IMR-90 (cell line): ENCODE data around the gene GRID1. TPM values are rescaled to one million over a fixed set of nuclear protein-coding genes. Genes with fewer than 3 reads are reported as not detected.

Experiments used
- ATAC-seq: fragments of 200-7000 bp; cut with Tn5 transposase; 2 replicates; pipeline ENCODE4 v1.9.1; 2020; ENCODE audit warnings: low read depth, mild to moderate bottlenecking, moderate library complexity
- BruUV-seq: library from RNA; stranded (reverse); fragments of 400-500 nt; replicated peaks from 2 replicates; lab custom pipeline; 2021; lab: Mats Ljungman, UMichigan
- CTCF ChIA-PET: fragments of 300-600 bp; formaldehyde crosslinking; extraction: SDS; loops from one replicate; lab custom pipeline; 2021; ENCODE audit warnings: antibody characterized with exemption; lab: Yijun Ruan, JAX
- POLR2A ChIA-PET: fragments of 300-600 bp; sonication (Branson Sonifier 250); formaldehyde crosslinking; loops from one replicate; lab custom pipeline; 2022; ENCODE audit warnings: antibody characterized with exemption; ENCODE audit not compliant: unreplicated experiment; lab: Charles Lee
- DNase-seq: peaks from one replicate; pipeline ENCODE4 v3.0.0; 2013
- H2AFZ ChIP-seq: replicated peaks from 2 replicates; pipeline ENCODE3; 2013; ENCODE audit warnings: low read length, mild to moderate bottlenecking; ENCODE audit not compliant: poor library complexity
- H2AK5ac ChIP-seq: 2 replicates; pipeline ENCODE4 v1.6.1; 2013; ENCODE audit warnings: low read depth, low read length, inconsistent platforms
- H2AK9ac ChIP-seq: replicated peaks from 2 replicates; pipeline ENCODE3; 2013; ENCODE audit warnings: mild to moderate bottlenecking, low read depth, low read length, moderate library complexity; ENCODE audit not compliant: poor library complexity
- H2BK120ac ChIP-seq: 2 replicates; pipeline ENCODE4 v1.6.1; 2013; ENCODE audit warnings: low read depth, low read length, inconsistent platforms
- H2BK15ac ChIP-seq: 3 replicates; pipeline ENCODE4 v1.6.1; 2013; ENCODE audit warnings: low read depth, low read length, inconsistent platforms
- H2BK20ac ChIP-seq: 2 replicates; pipeline ENCODE4 v1.6.1; 2013; ENCODE audit warnings: low read depth, mild to moderate bottlenecking, inconsistent platforms, low read length, moderate library complexity
- H2BK5ac ChIP-seq: 2 replicates; pipeline ENCODE4 v1.6.1; 2013; ENCODE audit warnings: mild to moderate bottlenecking, low read depth, low read length, inconsistent platforms; ENCODE audit not compliant: poor library complexity, severe bottlenecking
- H3K14ac ChIP-seq: replicated peaks from 2 replicates; pipeline ENCODE4 v1.6.1; 2013; ENCODE audit warnings: low read depth, low read length, inconsistent platforms
- H3K18ac ChIP-seq: 2 replicates; pipeline ENCODE4 v1.6.1; 2013; ENCODE audit warnings: low read depth, low read length, control low read depth
- H3K23ac ChIP-seq: 2 replicates; pipeline ENCODE4 v1.6.1; 2013; ENCODE audit warnings: low read depth, low read length, inconsistent platforms
- H3K27ac ChIP-seq: 2 replicates; pipeline ENCODE4 v1.5.1; 2013; ENCODE audit warnings: mild to moderate bottlenecking, control low read depth, low read length; ENCODE audit not compliant: insufficient read depth
- H3K27me3 ChIP-seq: 2 replicates; pipeline ENCODE4 v1.6.1; 2013; ENCODE audit warnings: low read length; ENCODE audit not compliant: control insufficient read depth, insufficient read depth
- H3K36me3 ChIP-seq: 2 replicates; pipeline ENCODE4 v1.6.1; 2013; ENCODE audit warnings: low read length, mixed read lengths; ENCODE audit not compliant: control insufficient read depth, insufficient read depth
- H3K4ac ChIP-seq: 2 replicates; pipeline ENCODE4 v1.6.1; 2013; ENCODE audit warnings: low read depth, low read length, inconsistent platforms
- H3K4me1 ChIP-seq: 2 replicates; pipeline ENCODE4 v1.6.1; 2013; ENCODE audit warnings: low read length, mixed read lengths; ENCODE audit not compliant: control insufficient read depth, insufficient read depth
- H3K4me2 ChIP-seq: 2 replicates; pipeline ENCODE4 v1.6.1; 2013; ENCODE audit warnings: low read depth, mild to moderate bottlenecking, control low read depth, low read length, moderate library complexity
- H3K4me3 ChIP-seq: 2 replicates; pipeline ENCODE4 v1.5.1; 2013; ENCODE audit warnings: low read depth, mild to moderate bottlenecking, control low read depth, low read length, moderate library complexity; ENCODE audit not compliant: insufficient read depth
- H3K56ac ChIP-seq: 2 replicates; pipeline ENCODE4 v1.6.1; 2013; ENCODE audit warnings: low read length, inconsistent platforms; ENCODE audit not compliant: insufficient read depth; ENCODE audit errors: extremely low read depth
- H3K79me1 ChIP-seq, 2 experiments: 2 replicates each; pipeline ENCODE4 v1.6.1; 2013; ENCODE audit warnings: low read length in 2 of 2, inconsistent platforms in 1 of 2, low read depth in 1 of 2
- H3K9ac ChIP-seq: 2 replicates; pipeline ENCODE4 v1.6.1; 2013; ENCODE audit warnings: low read depth, low read length, control low read depth
- H3K9me1 ChIP-seq: 2 replicates; pipeline ENCODE4 v1.6.1; 2013; ENCODE audit warnings: low read length, inconsistent platforms; ENCODE audit not compliant: insufficient read depth
- H3K9me3 ChIP-seq: 2 replicates; pipeline ENCODE4 v1.6.1; 2013; ENCODE audit warnings: low read length; ENCODE audit not compliant: control insufficient read depth, insufficient read depth
- H4K20me1 ChIP-seq: 2 replicates; pipeline ENCODE4 v1.6.1; 2013; ENCODE audit warnings: low read length, inconsistent platforms; ENCODE audit not compliant: insufficient read depth
- H4K5ac ChIP-seq: 2 replicates; pipeline ENCODE4 v1.6.1; 2013; ENCODE audit warnings: mild to moderate bottlenecking, low read depth, low read length, control low read depth
- H4K8ac ChIP-seq, 2 experiments: 2 replicates each; pipeline ENCODE4 v1.6.1; 2013; ENCODE audit warnings: low read depth in 2 of 2, low read length in 2 of 2, control low read depth in 1 of 2, inconsistent platforms in 1 of 2
- H4K91ac ChIP-seq: 2 replicates; pipeline ENCODE4 v1.6.1; 2013; ENCODE audit warnings: low read depth, low read length, inconsistent platforms; ENCODE audit not compliant: insufficient read depth
- FOS ChIP-seq: fragments of 150-350 bp; IDR thresholded peaks from 2 replicates; pipeline ENCODE4 v1.6.1; 2016; ENCODE audit warnings: low read depth, low read length
- MAFK ChIP-seq: IDR thresholded peaks from 2 replicates; pipeline ENCODE4 v1.6.1; 2012; ENCODE audit warnings: low read depth, low read length, improper control_type of control experiment
- MAZ ChIP-seq: IDR thresholded peaks from 2 replicates; pipeline ENCODE4 v1.6.1; 2012; ENCODE audit warnings: low read depth, mild to moderate bottlenecking, low read length, improper control_type of control experiment, moderate library complexity, borderline replicate concordance
- NFE2L2 ChIP-seq: fragments of 150-350 bp; IDR thresholded peaks from 2 replicates; pipeline ENCODE4 v1.6.1; 2016; ENCODE audit warnings: low read depth, mild to moderate bottlenecking, low read length
- POLR2A ChIP-seq: IDR thresholded peaks from 2 replicates; pipeline ENCODE4 v1.6.1; 2012; ENCODE audit warnings: mild to moderate bottlenecking, low read depth, low read length
- RAD21 ChIP-seq: IDR thresholded peaks from 2 replicates; pipeline ENCODE4 v1.6.1; 2012; ENCODE audit warnings: low read length, improper control_type of control experiment
- RCOR1 ChIP-seq: IDR thresholded peaks from 2 replicates; pipeline ENCODE4 v1.6.1; 2012; ENCODE audit warnings: mild to moderate bottlenecking, low read length, improper control_type of control experiment; ENCODE audit not compliant: insufficient replicate concordance
- RFX5 ChIP-seq: IDR thresholded peaks from 2 replicates; pipeline ENCODE4 v1.8.0; 2012; ENCODE audit warnings: low read depth, mild to moderate bottlenecking, low read length, moderate library complexity
- SMC3 ChIP-seq: fragments of 150-350 bp; IDR thresholded peaks from 2 replicates; pipeline ENCODE4 v1.6.1; 2016; ENCODE audit warnings: low read depth, mild to moderate bottlenecking, antibody characterized with exemption, low read length, moderate library complexity
- WGBS, 2 experiments: methylation state at CpG; one replicate each; pipeline versions ENCODE4 v1.1.5 to v1.1.7; 2013; ENCODE audit warnings: missing lambda C conversion rate in 2 of 2; ENCODE audit not compliant: insufficient read length in 1 of 2; ENCODE audit errors: extremely low coverage in 2 of 2; 5-methylcytosine and 5-hydroxymethylcytosine counted together
- dilution Hi-C: fragments of 300-500 bp; cut with HindIII; formaldehyde crosslinking; loops from one replicate; pipeline ENCODE4 v1.14.3; 2018; ENCODE audit warnings: low sequenced_read_pairs; ENCODE audit not compliant: unreplicated experiment
- in situ Hi-C: fragments of 300-500 bp; cut with MboI; formaldehyde crosslinking; loops from 3 replicates; pipeline ENCODE4 v1.14.3; 2019; ENCODE audit warnings: low sequenced_read_pairs, inconsistent platforms, mixed read lengths
- intact Hi-C: fragments of 100-400 bp; cut with micrococcal nuclease; formaldehyde crosslinking; loops from 2 replicates; pipeline ENCODE4 v1.10.0; 2022
- polyA plus RNA-seq, 3 experiments: library from polyadenylated mRNA; depleted of rRNA; stranded (reverse); fragments of >200 nt; gene quantifications; 2 replicates each; pipeline ENCODE4 v1.2.3, GENCODE V29; 2012; ENCODE audit warnings: low replicate concordance in 1 of 3
- total RNA-seq: library from RNA; depleted of rRNA; stranded (reverse); fragments of >200 nt; gene quantifications from 2 replicates; pipeline ENCODE4 v1.2.3, GENCODE V29; 2012
- TF ChIP-seq, protein P1 (sequence below): fragments of 150-350 bp; IDR thresholded peaks from 2 replicates; pipeline ENCODE4 v1.6.1; 2016; ENCODE audit warnings: low read depth, mild to moderate bottlenecking, low read length, moderate library complexity, borderline replicate concordance
- TF ChIP-seq, protein P2 (sequence below): fragments of 150-350 bp; IDR thresholded peaks from 2 replicates; pipeline ENCODE4 v1.6.1; 2017; ENCODE audit warnings: mild to moderate bottlenecking, antibody characterized with exemption, low read length, low read depth

Gene GRID1
- total and polyA plus RNA-seq, 2 of the 4 experiments (the other 2 are of a cell fraction), result not detected

DNA sequence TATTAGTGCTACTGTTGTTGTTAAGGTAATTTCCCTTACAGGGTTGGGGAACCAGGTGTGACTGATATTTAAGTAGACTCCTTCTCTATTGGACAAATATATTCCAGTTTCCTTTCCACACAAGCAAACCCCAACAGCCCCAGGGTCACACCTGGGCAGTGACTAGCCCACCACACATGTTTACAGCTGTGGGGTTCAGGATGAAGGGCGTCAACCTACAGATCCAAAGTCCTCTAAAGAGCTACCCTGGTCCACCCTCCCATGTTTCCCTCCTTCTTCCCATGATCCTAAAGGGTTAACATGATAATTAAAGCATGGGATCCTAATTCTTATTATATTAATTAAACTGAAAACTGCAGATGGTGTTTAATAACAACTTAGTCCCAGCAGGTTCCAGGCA, 701.5 kb downstream of the GRID1 start:
- Histone ChIP-seq H3K9ac (no peak overlapping the region), H3K4ac (no peak overlapping the region), H3K4me1 (no peaks in the 10 kb centered on the region), H2AK5ac (no peak overlapping the region), H4K20me1 (no peaks in the 10 kb centered on the region), H3K23ac (no peak overlapping the region), H4K91ac (no peak overlapping the region), H2BK120ac (no peak overlapping the region), H3K4me3 (no peak overlapping the region), H2AFZ (no peak overlapping the region), H2BK5ac (no peak overlapping the region), H3K27ac (no peak overlapping the region), H3K18ac (no peak overlapping the region), H4K5ac (no peak overlapping the region), H3K14ac (no peak overlapping the region), H3K9me1 (no peaks in the 10 kb centered on the region), H3K27me3 (no peaks in the 10 kb centered on the region), H2BK15ac (no peak overlapping the region), H3K36me3 (no peaks in the 10 kb centered on the region), H4K8ac (no peak overlapping the region), H3K4me2 (no peak overlapping the region), H3K79me1 (no peaks in the 10 kb centered on the region), H3K9me3 (peaks cover 25% of the 10 kb centered on the region), H2AK9ac (no peak overlapping the region), H3K56ac (no peak overlapping the region), H2BK20ac (no peak overlapping the region)
- ChIA-PET POLR2A (no interaction called here), CTCF (no interaction called here)
- intact Hi-C loops (no loop called here), in situ Hi-C loops (no loop called here), dilution Hi-C loops (no loop called here)
- no CpG with 5 or more reads among the region's 1 CpG for WGBS, 2 experiments
- ATAC-seq (no peak), DNase-seq (no peak)
- TF ChIP-seq NFE2L2 (no peak), RCOR1 (no peak), RAD21 (no peak), FOS (no peak), MAZ (no peak), MAFK (no peak), SMC3 (no peak), POLR2A (no peak), RFX5 (no peak)
- TF ChIP-seq, protein P1, sequence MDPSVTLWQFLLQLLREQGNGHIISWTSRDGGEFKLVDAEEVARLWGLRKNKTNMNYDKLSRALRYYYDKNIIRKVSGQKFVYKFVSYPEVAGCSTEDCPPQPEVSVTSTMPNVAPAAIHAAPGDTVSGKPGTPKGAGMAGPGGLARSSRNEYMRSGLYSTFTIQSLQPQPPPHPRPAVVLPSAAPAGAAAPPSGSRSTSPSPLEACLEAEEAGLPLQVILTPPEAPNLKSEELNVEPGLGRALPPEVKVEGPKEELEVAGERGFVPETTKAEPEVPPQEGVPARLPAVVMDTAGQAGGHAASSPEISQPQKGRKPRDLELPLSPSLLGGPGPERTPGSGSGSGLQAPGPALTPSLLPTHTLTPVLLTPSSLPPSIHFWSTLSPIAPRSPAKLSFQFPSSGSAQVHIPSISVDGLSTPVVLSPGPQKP, result no peak
- TF ChIP-seq, protein P2, sequence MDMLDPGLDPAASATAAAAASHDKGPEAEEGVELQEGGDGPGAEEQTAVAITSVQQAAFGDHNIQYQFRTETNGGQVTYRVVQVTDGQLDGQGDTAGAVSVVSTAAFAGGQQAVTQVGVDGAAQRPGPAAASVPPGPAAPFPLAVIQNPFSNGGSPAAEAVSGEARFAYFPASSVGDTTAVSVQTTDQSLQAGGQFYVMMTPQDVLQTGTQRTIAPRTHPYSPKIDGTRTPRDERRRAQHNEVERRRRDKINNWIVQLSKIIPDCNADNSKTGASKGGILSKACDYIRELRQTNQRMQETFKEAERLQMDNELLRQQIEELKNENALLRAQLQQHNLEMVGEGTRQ, result no peak
- no TSS peak for BruUV-seq
